HepG2 (cell line): ENCODE results near the gene BBLN. TPM values are rescaled to one million over a fixed set of nuclear protein-coding genes. Genes with fewer than 3 reads are reported as not detected.
"Not testable (repeated sequence)": the region's sequence is repeated elsewhere in the genome, so short reads cannot be mapped to it uniquely, and the experiment has no call there.

Source experiments
- ATAC-seq: fragments of 200-7000 bp; cut with Tn5 transposase; 3 replicates; pipeline ENCODE4 v1.9.1; 2020; ENCODE audit warnings: mild to moderate bottlenecking, moderate library complexity
- BruUV-seq: library from RNA; stranded (reverse); fragments of 400-500 nt; replicated peaks from 2 replicates; lab custom pipeline; 2021; lab: Mats Ljungman, UMichigan
- CTCF ChIA-PET: fragments of 300-600 bp; formaldehyde crosslinking; extraction: SDS; loops from one replicate; lab custom pipeline; 2021; ENCODE audit warnings: low total read pairs, inconsistent platforms, low intra/inter-chr PET ratio; lab: Yijun Ruan, JAX
- POLR2A ChIA-PET: fragments of 350-600 bp; sonication (Branson Sonifier 250); formaldehyde crosslinking; loops from one replicate; lab custom pipeline; 2020; ENCODE audit warnings: antibody characterized with exemption, inconsistent platforms; lab: Yijun Ruan, JAX
- DNase-seq: peaks from one replicate; pipeline ENCODE4 v3.0.0-alpha.2; 2015; ENCODE audit warnings: low spot score
- FAIRE-seq: peaks from 3 replicates; lab custom pipeline; 2011; peaks lifted over from hg19 to GRCh38; lab: Jason Lieb, UNC
- H2AFZ ChIP-seq: one replicate; pipeline ENCODE4 v1.6.1; 2011; ENCODE audit warnings: low read length, inconsistent platforms
- H3K27ac ChIP-seq: fragments of 300-600 bp; 3 replicates; pipeline ENCODE4 v1.8.0; 2011; ENCODE audit warnings: mixed run types, mild to moderate bottlenecking, mixed read lengths, low read length, inconsistent platforms; ENCODE audit not compliant: insufficient read depth; ENCODE audit errors: extremely low read length
- H3K27me3 ChIP-seq, 2 experiments: fragments of 200-600 bp in 1 of 2; 2 replicates in 1 of 2; 3 replicates in 1 of 2; pipeline versions ENCODE4 v1.6.0 to v1.8.0; 2011; ENCODE audit warnings: low read length in 2 of 2, mild to moderate bottlenecking in 2 of 2, moderate library complexity in 2 of 2, inconsistent platforms in 1 of 2; ENCODE audit not compliant: insufficient read depth in 2 of 2, control insufficient read depth in 1 of 2
- H3K36me3 ChIP-seq, 2 experiments: fragments of 200-600 bp in 1 of 2; replicated peaks in 1 of 2; 2 replicates in 1 of 2; 3 replicates in 1 of 2; pipeline versions ENCODE4 v1.5.1 to v1.8.0; 2011; ENCODE audit warnings: low read length in 2 of 2, inconsistent platforms in 1 of 2; ENCODE audit not compliant: insufficient read depth in 2 of 2, control insufficient read depth in 1 of 2
- H3K4me1 ChIP-seq: 2 replicates; pipeline ENCODE4 v1.5.1; 2012; ENCODE audit warnings: low read length, inconsistent platforms; ENCODE audit not compliant: insufficient read depth
- H3K4me2 ChIP-seq: 2 replicates; pipeline ENCODE4 v1.6.0; 2011; ENCODE audit warnings: low read depth, low read length, inconsistent platforms
- H3K4me3 ChIP-seq, 3 experiments: fragments of 200-600 bp in 1 of 3; sonication (generic), shearing (Covaris generic) in 1 of 3; replicated peaks in 1 of 3; 2 replicates each; pipeline ENCODE4 v1.5.1; 2011 to 2016; ENCODE audit warnings: low read length in 3 of 3, inconsistent platforms in 2 of 3, low read depth in 2 of 3, mild to moderate bottlenecking in 2 of 3, control low read depth in 1 of 3, mixed read lengths in 1 of 3; ENCODE audit not compliant: insufficient read depth in 1 of 3
- H3K79me2 ChIP-seq: one replicate; pipeline ENCODE4 v1.6.1; 2011; ENCODE audit warnings: low read length, inconsistent platforms; ENCODE audit not compliant: insufficient read depth
- H3K9ac ChIP-seq: 2 replicates; pipeline ENCODE4 v1.6.0; 2011; ENCODE audit warnings: mild to moderate bottlenecking, low read depth, low read length, inconsistent platforms; ENCODE audit not compliant: insufficient read depth
- H3K9me3 ChIP-seq: 2 replicates; pipeline ENCODE4 v1.5.1; 2012; ENCODE audit warnings: mild to moderate bottlenecking, low read length
- H4K20me1 ChIP-seq: 2 replicates; pipeline ENCODE4 v1.6.0; 2011; ENCODE audit warnings: inconsistent platforms, mild to moderate bottlenecking, low read length, moderate library complexity; ENCODE audit not compliant: insufficient read depth
- CREM ChIP-seq, 2 experiments: sonication (generic) in 1 of 2; formaldehyde crosslinking in 1 of 2; IDR thresholded peaks; 2 replicates each; pipeline versions ENCODE4 v1.4.0 to v1.6.1; 2016 to 2020; ENCODE audit warnings: antibody characterized with exemption in 1 of 2, mild to moderate bottlenecking in 1 of 2, missing genetic modification reagents in 1 of 2
- DNMT3B ChIP-seq: conservative IDR thresholded peaks from 2 replicates; pipeline ENCODE4 v1.6.1; 2016; ENCODE audit warnings: missing biosample characterization, control low read depth
- ELF1 ChIP-seq: sonication (generic); formaldehyde crosslinking; IDR thresholded peaks from 2 replicates; pipeline ENCODE4 v1.4.0; 2020; ENCODE audit warnings: missing genetic modification reagents
- KDM2A ChIP-seq: sonication (generic); formaldehyde crosslinking; IDR thresholded peaks from 2 replicates; pipeline ENCODE4 v1.4.0; 2020; ENCODE audit warnings: low read depth, missing genetic modification reagents, borderline replicate concordance
- LCORL ChIP-seq, 2 experiments: fragments of 450-650 bp in 1 of 2; sonication (generic) in 1 of 2; formaldehyde crosslinking in 1 of 2; IDR thresholded peaks; 2 replicates each; pipeline versions ENCODE4 v1.5.0 to v1.6.1; 2017 to 2020; ENCODE audit warnings: antibody characterized with exemption in 1 of 2, missing genetic modification reagents in 1 of 2
- POLR2G ChIP-seq: fragments of 200-400 bp; formaldehyde crosslinking; IDR thresholded peaks from 2 replicates; pipeline ENCODE4 v1.6.1; 2018; ENCODE audit warnings: mild to moderate bottlenecking, low read depth, low read length, moderate library complexity
- THAP11 ChIP-seq: IDR thresholded peaks from 2 replicates; pipeline ENCODE4 v1.6.1; 2016; ENCODE audit warnings: missing biosample characterization, missing genetic modification reagents
- ZMYM4 ChIP-seq: sonication (generic); formaldehyde crosslinking; IDR thresholded peaks from 2 replicates; pipeline ENCODE4 v1.8.1; 2023; ENCODE audit warnings: mild to moderate bottlenecking, missing genetic modification reagents
- ZNF331 ChIP-seq: sonication (generic); formaldehyde crosslinking; IDR thresholded peaks from 2 replicates; pipeline ENCODE4 v1.4.0; 2020; ENCODE audit warnings: missing genetic modification reagents
- ZNF747 ChIP-seq: sonication (generic); formaldehyde crosslinking; IDR thresholded peaks from 2 replicates; pipeline ENCODE4 v1.8.1; 2023; ENCODE audit warnings: missing genetic modification reagents, mild to moderate bottlenecking, borderline replicate concordance
- WGBS: methylation state at CpG from one replicate; pipeline ENCODE4 v1.1.6; 2017; ENCODE audit warnings: low lambda C conversion rate; 5-methylcytosine and 5-hydroxymethylcytosine counted together
- in situ Hi-C: cut with HindIII; loops from 2 replicates; pipeline ENCODE4 v1.10.0; 2017; ENCODE audit warnings: low pct_unique_long_range_greater_than_20kb; ENCODE audit not compliant: extremely low pct_ligation_motif_present
- intact Hi-C: fragments of 100-400 bp; cut with micrococcal nuclease; formaldehyde crosslinking; loops from one replicate; pipeline ENCODE4 v1.10.0; 2022; ENCODE audit not compliant: unreplicated experiment
- polyA plus RNA-seq, 8 experiments: library from polyadenylated mRNA; depleted of rRNA in 3 of 8; stranded (reverse) in 7 of 8; unstranded in 1 of 8; fragments of >200 nt; fragmentation: Illumina TruSeq in 4 of 8; extraction: Trizol in 4 of 8; gene quantifications; 2 replicates each; pipeline versions ENCODE4 v1.2.1 to v1.2.3, GENCODE V29; 2011 to 2016; ENCODE audit warnings: low read depth in 4 of 8, missing spikeins in 1 of 8, mixed read lengths in 1 of 8; ENCODE audit not compliant: insufficient read depth in 1 of 8
- total RNA-seq, 5 experiments: library from RNA; depleted of rRNA; stranded (reverse); fragments of >200 nt; fragmentation: Illumina TruSeq; extraction: Trizol; gene quantifications; 2 replicates each; pipeline ENCODE4 v1.2.3, GENCODE V29; 2016; ENCODE audit warnings: low read depth in 1 of 5
- TF ChIP-seq, protein P1 (sequence below): sonication (generic); formaldehyde crosslinking; IDR thresholded peaks from 2 replicates; pipeline ENCODE4 v1.4.0; 2020; ENCODE audit warnings: missing genetic modification reagents
- TF ChIP-seq, protein P2 (sequence below): sonication (generic); formaldehyde crosslinking; IDR thresholded peaks from 2 replicates; pipeline ENCODE4 v1.4.0; 2020; ENCODE audit warnings: missing genetic modification reagents, borderline replicate concordance
- TF ChIP-seq, protein P3 (sequence below): sonication (generic); formaldehyde crosslinking; IDR thresholded peaks from 2 replicates; pipeline ENCODE4 v1.4.0; 2020; ENCODE audit warnings: missing genetic modification reagents
- TF ChIP-seq, protein P4 (sequence below): IDR thresholded peaks from 2 replicates; pipeline ENCODE4 v1.6.1; 2018; ENCODE audit warnings: missing genetic modification reagents, mild to moderate bottlenecking, missing compliant biosample characterization

Gene BBLN
- total and polyA plus RNA-seq, 2 of the 13 experiments (the other 11 are each of a cell fraction or from before 2014, with no cell fraction given): 27.6 to 33.1 TPM

DNA sequence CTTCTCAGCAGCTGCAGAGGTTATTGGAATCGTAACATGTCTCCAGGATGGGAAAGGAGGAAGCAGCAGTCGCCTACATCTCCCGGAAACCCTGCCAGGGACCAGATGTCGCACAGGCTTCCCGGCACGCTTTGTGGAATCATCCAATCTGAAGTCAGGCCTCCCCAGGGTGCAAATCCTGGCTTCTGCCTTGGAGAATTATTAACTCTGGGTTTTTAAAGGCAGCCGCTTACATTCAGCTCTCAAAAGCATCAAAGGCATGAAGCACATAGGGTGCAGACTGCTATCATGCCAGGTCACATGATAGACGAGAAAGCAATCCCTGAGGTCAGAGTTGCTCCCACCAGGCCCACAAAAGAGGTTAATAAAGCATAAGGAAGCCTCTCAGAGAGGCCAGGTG is 27.9 kb upstream of the BBLN start:
- H3K27me3 ChIP-seq; H4K20me1 ChIP-seq; H2AFZ ChIP-seq; in situ Hi-C loops; intact Hi-C loops; H3K79me2 ChIP-seq; H3K36me3 ChIP-seq; H3K9me3 ChIP-seq; CTCF ChIA-PET; BruUV-seq; TF ChIP-seq LCORL (IDR thresholded peaks at IDR 0.05); CREM (CRISPR knock-in tag; IDR thresholded peaks at IDR 0.05): not testable (repeated sequence)
- FAIRE-seq: peak; percentile 93
- Histone ChIP-seq H3K4me2 (peak overlapping the region; percentile 95), H3K27ac (peak overlapping the region; percentile 61), H3K9ac (peak overlapping the region; percentile 52), H3K4me3 (peak overlapping the region; percentile 36 to 65 (median 42)), H3K4me1 (peaks cover 48% of the 10 kb centered on the region)
- DNase-seq: peak; percentile 92
- POLR2A ChIA-PET: interaction anchor here (1.2 to 1.5 kb wide), 3 partner anchors 10 to 27 kb away, joined by 3 to 5 read pairs (median 3); no protein-coding TSS in a partner anchor
- whole genome bisulfite sequencing: 0% methylated on average over 4 of the region's 8 CpGs
- peak; percentile 60 for ATAC-seq
- TF ChIP-seq DNMT3B (CRISPR knock-in tag) (0 out of 2 replicates have a peak, but pooled peaks have one; percentile 28), ZNF331 (peak; percentile 45; the same call in 1 of the 2 replicates), KDM2A (CRISPR knock-in tag) (0 out of 2 replicates have a peak, but pooled peaks have one; percentile 18), POLR2G (peak; percentile 80), THAP11 (peak; percentile 62), ZNF747 (CRISPR knock-in tag) (peak; percentile 62; the same call in 1 of the 2 replicates), LCORL (CRISPR knock-in tag; IDR thresholded peaks at IDR 0.05) (0 out of 2 replicates have a peak, but pooled peaks have one; percentile 16), ZMYM4 (CRISPR knock-in tag) (peak; percentile 53; the same call in 1 of the 2 replicates), CREM (IDR thresholded peaks at IDR 0.05) (0 out of 2 replicates have a peak, but pooled peaks have one; percentile 19), ELF1 (peak; percentile 55; the same call in 1 of the 2 replicates)
- TF ChIP-seq, protein P1, sequence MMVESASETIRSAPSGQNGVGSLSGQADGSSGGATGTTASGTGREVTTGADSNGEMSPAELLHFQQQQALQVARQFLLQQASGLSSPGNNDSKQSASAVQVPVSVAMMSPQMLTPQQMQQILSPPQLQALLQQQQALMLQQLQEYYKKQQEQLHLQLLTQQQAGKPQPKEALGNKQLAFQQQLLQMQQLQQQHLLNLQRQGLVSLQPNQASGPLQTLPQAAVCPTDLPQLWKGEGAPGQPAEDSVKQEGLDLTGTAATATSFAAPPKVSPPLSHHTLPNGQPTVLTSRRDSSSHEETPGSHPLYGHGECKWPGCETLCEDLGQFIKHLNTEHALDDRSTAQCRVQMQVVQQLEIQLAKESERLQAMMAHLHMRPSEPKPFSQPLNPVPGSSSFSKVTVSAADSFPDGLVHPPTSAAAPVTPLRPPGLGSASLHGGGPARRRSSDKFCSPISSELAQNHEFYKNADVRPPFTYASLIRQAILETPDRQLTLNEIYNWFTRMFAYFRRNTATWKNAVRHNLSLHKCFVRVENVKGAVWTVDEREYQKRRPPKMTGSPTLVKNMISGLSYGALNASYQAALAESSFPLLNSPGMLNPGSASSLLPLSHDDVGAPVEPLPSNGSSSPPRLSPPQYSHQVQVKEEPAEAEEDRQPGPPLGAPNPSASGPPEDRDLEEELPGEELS (CRISPR knock-in tag): peak; percentile 38; the same call in 1 of the 2 replicates
- TF ChIP-seq, protein P2, sequence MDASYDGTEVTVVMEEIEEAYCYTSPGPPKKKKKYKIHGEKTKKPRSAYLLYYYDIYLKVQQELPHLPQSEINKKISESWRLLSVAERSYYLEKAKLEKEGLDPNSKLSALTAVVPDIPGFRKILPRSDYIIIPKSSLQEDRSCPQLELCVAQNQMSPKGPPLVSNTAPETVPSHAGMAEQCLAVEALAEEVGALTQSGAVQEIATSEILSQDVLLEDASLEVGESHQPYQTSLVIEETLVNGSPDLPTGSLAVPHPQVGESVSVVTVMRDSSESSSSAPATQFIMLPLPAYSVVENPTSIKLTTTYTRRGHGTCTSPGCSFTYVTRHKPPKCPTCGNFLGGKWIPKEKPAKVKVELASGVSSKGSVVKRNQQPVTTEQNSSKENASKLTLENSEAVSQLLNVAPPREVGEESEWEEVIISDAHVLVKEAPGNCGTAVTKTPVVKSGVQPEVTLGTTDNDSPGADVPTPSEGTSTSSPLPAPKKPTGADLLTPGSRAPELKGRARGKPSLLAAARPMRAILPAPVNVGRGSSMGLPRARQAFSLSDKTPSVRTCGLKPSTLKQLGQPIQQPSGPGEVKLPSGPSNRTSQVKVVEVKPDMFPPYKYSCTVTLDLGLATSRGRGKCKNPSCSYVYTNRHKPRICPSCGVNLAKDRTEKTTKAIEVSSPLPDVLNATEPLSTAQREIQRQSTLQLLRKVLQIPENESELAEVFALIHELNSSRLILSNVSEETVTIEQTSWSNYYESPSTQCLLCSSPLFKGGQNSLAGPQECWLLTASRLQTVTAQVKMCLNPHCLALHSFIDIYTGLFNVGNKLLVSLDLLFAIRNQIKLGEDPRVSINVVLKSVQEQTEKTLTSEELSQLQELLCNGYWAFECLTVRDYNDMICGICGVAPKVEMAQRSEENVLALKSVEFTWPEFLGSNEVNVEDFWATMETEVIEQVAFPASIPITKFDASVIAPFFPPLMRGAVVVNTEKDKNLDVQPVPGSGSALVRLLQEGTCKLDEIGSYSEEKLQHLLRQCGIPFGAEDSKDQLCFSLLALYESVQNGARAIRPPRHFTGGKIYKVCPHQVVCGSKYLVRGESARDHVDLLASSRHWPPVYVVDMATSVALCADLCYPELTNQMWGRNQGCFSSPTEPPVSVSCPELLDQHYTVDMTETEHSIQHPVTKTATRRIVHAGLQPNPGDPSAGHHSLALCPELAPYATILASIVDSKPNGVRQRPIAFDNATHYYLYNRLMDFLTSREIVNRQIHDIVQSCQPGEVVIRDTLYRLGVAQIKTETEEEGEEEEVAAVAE (CRISPR knock-in tag): 0 out of 2 replicates have a peak, but pooled peaks have one; percentile 45
- TF ChIP-seq, protein P3, sequence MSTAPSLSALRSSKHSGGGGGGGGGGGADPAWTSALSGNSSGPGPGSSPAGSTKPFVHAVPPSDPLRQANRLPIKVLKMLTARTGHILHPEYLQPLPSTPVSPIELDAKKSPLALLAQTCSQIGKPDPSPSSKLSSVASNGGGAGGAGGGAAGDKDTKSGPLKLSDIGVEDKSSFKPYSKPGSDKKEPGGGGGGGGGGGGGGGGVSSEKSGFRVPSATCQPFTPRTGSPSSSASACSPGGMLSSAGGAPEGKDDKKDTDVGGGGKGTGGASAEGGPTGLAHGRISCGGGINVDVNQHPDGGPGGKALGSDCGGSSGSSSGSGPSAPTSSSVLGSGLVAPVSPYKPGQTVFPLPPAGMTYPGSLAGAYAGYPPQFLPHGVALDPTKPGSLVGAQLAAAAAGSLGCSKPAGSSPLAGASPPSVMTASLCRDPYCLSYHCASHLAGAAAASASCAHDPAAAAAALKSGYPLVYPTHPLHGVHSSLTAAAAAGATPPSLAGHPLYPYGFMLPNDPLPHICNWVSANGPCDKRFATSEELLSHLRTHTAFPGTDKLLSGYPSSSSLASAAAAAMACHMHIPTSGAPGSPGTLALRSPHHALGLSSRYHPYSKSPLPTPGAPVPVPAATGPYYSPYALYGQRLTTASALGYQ (CRISPR knock-in tag): 0 out of 2 replicates have a peak, but pooled peaks have one; percentile 17
- TF ChIP-seq, protein P4, sequence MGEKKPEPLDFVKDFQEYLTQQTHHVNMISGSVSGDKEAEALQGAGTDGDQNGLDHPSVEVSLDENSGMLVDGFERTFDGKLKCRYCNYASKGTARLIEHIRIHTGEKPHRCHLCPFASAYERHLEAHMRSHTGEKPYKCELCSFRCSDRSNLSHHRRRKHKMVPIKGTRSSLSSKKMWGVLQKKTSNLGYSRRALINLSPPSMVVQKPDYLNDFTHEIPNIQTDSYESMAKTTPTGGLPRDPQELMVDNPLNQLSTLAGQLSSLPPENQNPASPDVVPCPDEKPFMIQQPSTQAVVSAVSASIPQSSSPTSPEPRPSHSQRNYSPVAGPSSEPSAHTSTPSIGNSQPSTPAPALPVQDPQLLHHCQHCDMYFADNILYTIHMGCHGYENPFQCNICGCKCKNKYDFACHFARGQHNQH: peak; percentile 71
